ENCODE data around the gene EFCAB10.

Gene EFCAB10

GRCh38 chr7:105614341-105614840, 33.1 kb upstream of the EFCAB10 start:
- Histone ChIP-seq H3K4me3 (ENCODE audit: insufficient read depth, low read depth, low read length, poor library complexity, severe bottlenecking) (no peak overlapping the region), H3K27me3 (replicated peaks; ENCODE audit: control insufficient read depth, insufficient read depth, low read length, poor library complexity, severe bottlenecking) (no peaks in the 10 kb centered on the region), H3K36me3 (ENCODE audit: control insufficient read depth, insufficient read depth, low read length) (peaks cover 52% of the 10 kb centered on the region), H3K9me3 (ENCODE audit: control insufficient read depth, low read length) (no peaks in the 10 kb centered on the region), H3K27ac (ENCODE audit: insufficient read depth, low read length, poor library complexity, severe bottlenecking) (no peak overlapping the region), H3K4me1 (ENCODE audit: control insufficient read depth, insufficient read depth, low read length, poor library complexity, severe bottlenecking) (no peaks in the 10 kb centered on the region)
- DNase-seq = no peak

DNA sequence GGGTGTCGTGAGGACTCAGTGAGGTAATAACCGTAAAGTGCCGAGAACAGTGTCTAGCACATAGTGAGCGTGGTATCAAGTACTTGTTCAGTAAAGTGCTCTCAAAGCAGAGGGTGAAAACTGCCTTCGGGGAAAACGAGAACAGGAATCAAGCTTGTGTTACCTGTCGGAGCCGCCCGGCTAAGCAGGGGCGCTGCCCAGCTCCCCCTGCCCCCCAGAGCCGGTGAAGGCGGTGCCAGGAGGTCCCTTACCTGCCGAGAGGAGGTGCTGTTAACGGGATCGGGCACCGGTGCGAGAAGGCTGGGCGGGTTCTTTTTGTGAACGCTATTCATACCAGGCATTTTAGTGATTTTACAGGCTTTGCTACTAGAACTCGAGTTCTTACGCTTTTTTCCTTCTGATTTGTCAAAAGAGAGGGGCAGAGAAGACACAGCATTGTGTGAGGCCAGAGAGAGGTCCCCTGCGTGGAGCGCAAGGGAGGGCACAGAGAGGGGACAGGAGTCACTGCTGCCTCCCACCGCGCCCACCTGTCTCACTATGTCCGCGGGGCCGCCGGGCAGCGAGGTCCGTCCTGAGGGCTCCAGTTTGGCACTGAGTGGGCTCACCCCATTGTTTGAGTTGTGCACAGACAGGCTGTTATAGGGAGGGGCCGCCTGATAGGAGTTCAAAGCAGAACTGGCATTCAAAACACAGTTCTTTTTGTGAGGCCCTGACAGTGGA, 32.5 kb upstream of the EFCAB10 start:
- no peaks in the 10 kb centered on the region for H3K9me3 ChIP-seq (ENCODE audit: control insufficient read depth, low read length)

DNA sequence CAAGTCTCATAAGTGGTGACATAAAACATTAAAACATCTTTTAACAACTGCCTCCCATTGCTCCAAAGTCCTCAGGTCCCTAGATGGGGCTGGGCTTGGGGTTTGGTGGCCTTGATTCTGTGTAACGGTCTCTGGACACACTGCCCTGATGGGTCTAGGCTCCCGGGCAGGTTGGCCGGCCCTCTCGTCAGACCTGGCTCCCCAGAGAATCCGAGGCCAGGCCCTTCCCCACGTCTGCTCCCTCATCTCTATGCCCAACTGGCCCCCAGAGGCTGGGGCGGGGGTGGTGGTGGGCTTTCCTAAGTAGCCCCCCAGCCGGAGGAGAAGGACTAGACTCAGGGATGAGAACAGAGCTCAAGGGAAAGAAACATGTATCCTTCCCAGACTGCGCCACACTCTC, 31.5 kb upstream of the EFCAB10 start:
- no peak overlapping the region for H3K4me3 ChIP-seq (ENCODE audit: insufficient read depth, low read depth, low read length, poor library complexity, severe bottlenecking)
- H3K4me1 ChIP-seq (ENCODE audit: control insufficient read depth, insufficient read depth, low read length, poor library complexity, severe bottlenecking) = no peaks in the 10 kb centered on the region
- no peak for DNase-seq
- H3K27ac ChIP-seq (ENCODE audit: insufficient read depth, low read length, poor library complexity, severe bottlenecking) = no peak overlapping the region
- no peaks in the 10 kb centered on the region for H3K27me3 ChIP-seq (replicated peaks; ENCODE audit: control insufficient read depth, insufficient read depth, low read length, poor library complexity, severe bottlenecking)
- no peaks in the 10 kb centered on the region for H3K9me3 ChIP-seq (ENCODE audit: control insufficient read depth, low read length)
- H3K36me3 ChIP-seq (ENCODE audit: control insufficient read depth, insufficient read depth, low read length) = peaks cover 49% of the 10 kb centered on the region

More for the DNA sequence above, 32.5 kb upstream of the EFCAB10 start:
- Histone ChIP-seq H3K36me3 (ENCODE audit: control insufficient read depth, insufficient read depth, low read length) (peaks cover 52% of the 10 kb centered on the region), H3K4me3 (ENCODE audit: insufficient read depth, low read depth, low read length, poor library complexity, severe bottlenecking) (no peak overlapping the region), H3K27me3 (replicated peaks; ENCODE audit: control insufficient read depth, insufficient read depth, low read length, poor library complexity, severe bottlenecking) (no peaks in the 10 kb centered on the region), H3K4me1 (ENCODE audit: control insufficient read depth, insufficient read depth, low read length, poor library complexity, severe bottlenecking) (no peaks in the 10 kb centered on the region), H3K27ac (ENCODE audit: insufficient read depth, low read length, poor library complexity, severe bottlenecking) (no peak overlapping the region)
- no peak for DNase-seq

DNA sequence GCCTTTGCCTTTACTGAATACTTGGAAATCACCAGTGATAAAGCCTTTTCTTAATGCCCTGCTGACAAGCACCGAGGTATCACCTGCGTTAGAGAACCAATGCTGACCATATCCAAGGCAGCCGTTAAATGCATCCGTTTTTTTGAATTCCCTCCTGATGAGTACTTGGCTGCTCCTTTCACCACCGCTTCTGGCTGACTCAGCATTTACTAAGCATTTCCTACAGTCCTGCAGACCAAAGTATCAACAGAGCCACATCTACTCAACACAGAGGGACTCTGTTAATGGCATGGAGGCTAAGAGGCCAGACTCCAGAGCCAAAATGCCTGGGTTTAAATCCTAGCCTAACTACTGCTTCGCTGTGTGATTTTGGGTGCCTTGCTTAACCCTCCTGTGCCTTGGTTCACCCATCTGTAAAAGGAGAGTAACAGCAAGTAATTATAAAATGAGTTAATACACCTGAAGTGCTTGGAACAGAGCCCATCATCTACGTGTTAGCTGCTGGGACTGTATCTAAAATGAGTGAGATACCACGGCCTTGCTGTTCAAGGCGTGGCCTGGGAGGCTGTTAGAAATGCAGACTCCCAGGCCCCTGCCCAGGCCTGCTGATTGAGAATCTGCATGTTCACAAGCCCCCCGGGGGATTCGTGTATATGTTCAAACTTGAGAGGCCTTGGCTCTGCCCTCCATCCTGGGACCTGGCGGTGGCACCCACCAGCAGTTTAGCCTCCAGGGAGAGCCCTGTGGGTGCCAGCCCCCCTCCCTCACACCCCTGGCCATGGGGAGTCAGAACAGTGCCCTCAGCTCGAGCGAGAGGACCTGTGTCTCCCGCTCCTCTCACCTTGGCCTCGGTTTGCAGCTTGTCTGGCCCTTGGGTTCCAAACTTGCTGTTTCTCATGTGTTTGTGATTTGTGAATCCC, 30.8 kb upstream of the EFCAB10 start:
- no peak overlapping the region for H3K4me3 ChIP-seq (ENCODE audit: insufficient read depth, low read depth, low read length, poor library complexity, severe bottlenecking)
- H3K36me3 ChIP-seq (ENCODE audit: control insufficient read depth, insufficient read depth, low read length) = peaks cover 45% of the 10 kb centered on the region
- DNase-seq = no peak
- H3K27me3 ChIP-seq (replicated peaks; ENCODE audit: control insufficient read depth, insufficient read depth, low read length, poor library complexity, severe bottlenecking) = no peaks in the 10 kb centered on the region
- H3K27ac ChIP-seq (ENCODE audit: insufficient read depth, low read length, poor library complexity, severe bottlenecking) = no peak overlapping the region
- no peaks in the 10 kb centered on the region for H3K4me1 ChIP-seq (ENCODE audit: control insufficient read depth, insufficient read depth, low read length, poor library complexity, severe bottlenecking)
- no peaks in the 10 kb centered on the region for H3K9me3 ChIP-seq (ENCODE audit: control insufficient read depth, low read length)

GRCh38 chr7:105610165-105610930, 29.1 kb upstream of the EFCAB10 start:
- Histone ChIP-seq H3K27me3 (replicated peaks; ENCODE audit: control insufficient read depth, insufficient read depth, low read length, poor library complexity, severe bottlenecking) (no peaks in the 10 kb centered on the region), H3K36me3 (ENCODE audit: control insufficient read depth, insufficient read depth, low read length) (peaks cover 38% of the 10 kb centered on the region)

DNA sequence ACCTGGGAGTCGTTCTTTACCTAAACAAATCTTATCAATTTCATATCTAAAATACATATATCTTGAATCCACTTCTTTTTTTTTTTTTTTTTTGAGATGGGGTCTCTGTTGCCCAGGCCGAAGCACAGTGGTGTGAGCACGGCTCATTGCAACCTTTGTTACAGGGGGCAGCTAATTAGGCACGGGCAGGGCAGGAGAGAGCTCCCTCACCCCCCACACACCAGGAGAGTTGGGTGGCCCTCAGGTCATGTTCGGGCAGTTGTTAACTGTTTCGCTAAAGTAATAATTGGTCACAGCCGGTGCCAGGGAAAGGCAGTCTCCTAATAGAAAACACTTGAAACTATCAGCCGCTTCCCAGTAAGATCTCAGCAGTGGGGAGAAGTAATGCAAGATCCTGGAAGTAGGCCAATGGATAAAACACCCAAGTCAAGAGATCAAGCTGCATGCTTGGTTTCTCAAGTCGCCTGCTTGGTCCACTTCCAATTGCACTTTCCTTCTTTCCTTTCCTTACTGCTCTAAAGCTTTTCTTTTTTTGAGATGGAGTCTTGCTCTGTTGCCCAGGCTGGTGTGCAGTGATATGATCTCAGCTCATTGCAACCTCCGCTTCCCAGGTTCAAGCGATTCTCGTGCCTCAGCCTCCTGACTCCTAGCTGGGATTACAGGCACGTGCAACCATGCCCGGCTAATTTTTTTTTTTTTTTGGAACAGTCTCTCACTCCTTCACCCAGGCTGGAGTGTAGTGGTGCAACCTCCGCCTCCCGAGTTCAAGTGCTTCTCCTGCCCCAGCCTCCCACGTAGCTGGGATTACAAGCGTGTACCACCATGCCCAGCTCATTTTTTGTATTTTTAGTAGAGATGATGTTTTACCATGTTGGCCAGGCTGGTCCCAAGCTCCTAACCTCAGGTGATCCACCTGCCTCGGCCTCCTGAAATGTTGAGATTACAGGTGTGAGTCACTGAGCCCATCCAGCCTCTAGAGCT, 21.3 kb upstream of the EFCAB10 start:
- no peak for DNase-seq
- Histone ChIP-seq H3K27me3 (replicated peaks; ENCODE audit: control insufficient read depth, insufficient read depth, low read length, poor library complexity, severe bottlenecking) (no peaks in the 10 kb centered on the region), H3K9me3 (ENCODE audit: control insufficient read depth, low read length) (no peaks in the 10 kb centered on the region), H3K4me1 (ENCODE audit: control insufficient read depth, insufficient read depth, low read length, poor library complexity, severe bottlenecking) (no peaks in the 10 kb centered on the region), H3K36me3 (ENCODE audit: control insufficient read depth, insufficient read depth, low read length) (peaks cover 1% of the 10 kb centered on the region), H3K27ac (ENCODE audit: insufficient read depth, low read length, poor library complexity, severe bottlenecking) (no peak overlapping the region), H3K4me3 (ENCODE audit: insufficient read depth, low read depth, low read length, poor library complexity, severe bottlenecking) (no peak overlapping the region)

More at GRCh38 chr7:105610165-105610930, 29.1 kb upstream of the EFCAB10 start:
- no peaks in the 10 kb centered on the region for H3K9me3 ChIP-seq (ENCODE audit: control insufficient read depth, low read length)
- H3K27ac ChIP-seq (ENCODE audit: insufficient read depth, low read length, poor library complexity, severe bottlenecking) = no peak overlapping the region
- H3K4me1 ChIP-seq (ENCODE audit: control insufficient read depth, insufficient read depth, low read length, poor library complexity, severe bottlenecking) = no peaks in the 10 kb centered on the region
- no peak for DNase-seq
- H3K4me3 ChIP-seq (ENCODE audit: insufficient read depth, low read depth, low read length, poor library complexity, severe bottlenecking) = no peak overlapping the region

GRCh38 chr7:105600720-105601550, 19.6 kb upstream of the EFCAB10 start:
- Histone ChIP-seq H3K4me3 (ENCODE audit: insufficient read depth, low read depth, low read length, poor library complexity, severe bottlenecking) (no peak overlapping the region), H3K4me1 (ENCODE audit: control insufficient read depth, insufficient read depth, low read length, poor library complexity, severe bottlenecking) (no peaks in the 10 kb centered on the region), H3K27me3 (replicated peaks; ENCODE audit: control insufficient read depth, insufficient read depth, low read length, poor library complexity, severe bottlenecking) (no peaks in the 10 kb centered on the region), H3K27ac (ENCODE audit: insufficient read depth, low read length, poor library complexity, severe bottlenecking) (no peak overlapping the region), H3K9me3 (ENCODE audit: control insufficient read depth, low read length) (no peaks in the 10 kb centered on the region), H3K36me3 (ENCODE audit: control insufficient read depth, insufficient read depth, low read length) (no peaks in the 10 kb centered on the region)
- no peak for DNase-seq

GRCh38 chr7:105599551-105599950, 18.3 kb upstream of the EFCAB10 start:
- DNase-seq = no peak
- no peaks in the 10 kb centered on the region for H3K4me1 ChIP-seq (ENCODE audit: control insufficient read depth, insufficient read depth, low read length, poor library complexity, severe bottlenecking)
- no peaks in the 10 kb centered on the region for H3K27me3 ChIP-seq (replicated peaks; ENCODE audit: control insufficient read depth, insufficient read depth, low read length, poor library complexity, severe bottlenecking)
- H3K4me3 ChIP-seq (ENCODE audit: insufficient read depth, low read depth, low read length, poor library complexity, severe bottlenecking) = no peak overlapping the region
- H3K27ac ChIP-seq (ENCODE audit: insufficient read depth, low read length, poor library complexity, severe bottlenecking) = no peak overlapping the region
- no peaks in the 10 kb centered on the region for H3K36me3 ChIP-seq (ENCODE audit: control insufficient read depth, insufficient read depth, low read length)
- H3K9me3 ChIP-seq (ENCODE audit: control insufficient read depth, low read length) = no peaks in the 10 kb centered on the region

Data from effector memory CD4-positive, alpha-beta T cell (primary cell).